GM21367 (cell line): ENCODE measurements around the gene SMIM9.
"Not testable (repeated sequence)": the region's sequence is repeated elsewhere in the genome, so short reads cannot be mapped to it uniquely, and the experiment has no call there.

ENCODE experiments used
- ATAC-seq: cut with Tn5 transposase; IDR thresholded peaks from one replicate; pipeline ENCODE4 v1.9.1; 2021; ENCODE audit not compliant: unreplicated experiment

SMIM9 gene

DNA sequence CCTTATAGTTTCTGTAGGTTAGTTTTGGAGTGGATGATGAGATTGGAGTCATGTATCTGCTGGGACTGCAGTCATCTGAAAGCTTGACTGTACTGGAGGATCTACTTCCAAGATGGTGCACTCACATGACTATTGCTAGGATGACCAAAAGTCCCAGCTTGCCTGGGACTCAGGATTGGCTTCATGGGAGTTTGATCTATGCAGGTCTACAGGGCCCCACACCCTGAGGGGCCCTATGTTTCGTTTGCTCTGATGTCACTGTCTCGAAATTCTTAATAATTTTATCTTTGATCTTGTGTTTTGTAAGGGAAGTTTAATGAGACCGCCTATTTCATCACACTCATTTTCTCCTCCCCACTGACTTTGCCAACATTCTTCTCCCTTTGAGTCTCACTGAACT lies at the start of gene SMIM9:
TSS of gene SMIM9 (minus strand) at position 101 of the 400 bp plus-strand sequence. CDS start 3,806 bp downstream, outside the sequence.
- ATAC-seq, result no peak

DNA sequence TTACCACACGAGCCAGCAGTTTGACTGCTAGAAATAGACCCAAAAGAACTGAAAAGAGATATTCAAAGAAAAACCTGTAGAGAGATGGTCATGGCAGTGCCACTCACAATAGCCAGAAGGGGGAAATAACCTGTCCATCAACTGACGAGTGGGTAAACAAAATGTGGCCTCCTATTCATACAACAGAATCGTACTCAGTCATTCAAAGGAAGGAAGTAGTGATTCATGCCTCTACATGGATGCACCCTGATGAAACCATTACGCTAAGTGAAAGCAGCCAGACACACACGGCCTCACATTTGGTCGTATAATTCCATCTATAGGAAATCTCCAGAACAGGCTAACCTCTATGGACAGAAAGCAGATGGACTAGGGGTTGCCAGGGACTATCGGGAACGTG lies 49.6 kb upstream of the SMIM9 start:
- not testable (repeated sequence) for ATAC-seq

GRCh38 chrX:154873329-154873728 lies 38.9 kb upstream of the SMIM9 start:
- ATAC-seq, result no peak

GRCh38 chrX:154868522-154868921 lies 34.1 kb upstream of the SMIM9 start:
- ATAC-seq, result not testable (repeated sequence)

DNA sequence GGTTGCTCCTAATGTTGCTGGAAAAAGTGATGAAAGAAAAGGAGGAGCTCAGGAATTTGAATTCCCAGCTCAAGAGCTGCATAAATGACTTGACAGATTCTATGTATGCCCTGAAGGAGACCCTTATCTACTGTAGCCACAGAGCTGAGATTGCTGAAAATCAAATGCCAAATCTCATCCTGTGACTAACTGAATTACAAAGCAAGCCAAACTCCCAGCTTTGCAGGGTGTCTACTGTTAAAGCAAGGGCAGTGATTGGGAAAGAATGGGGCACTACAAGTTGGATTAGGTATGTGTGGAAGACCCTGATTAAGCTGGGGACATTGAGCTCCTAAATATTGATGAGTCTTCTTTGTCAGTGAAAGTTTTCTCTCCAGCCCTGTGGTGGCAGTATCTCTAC lies 20.8 kb upstream of the SMIM9 start:
- ATAC-seq, result no peak

DNA sequence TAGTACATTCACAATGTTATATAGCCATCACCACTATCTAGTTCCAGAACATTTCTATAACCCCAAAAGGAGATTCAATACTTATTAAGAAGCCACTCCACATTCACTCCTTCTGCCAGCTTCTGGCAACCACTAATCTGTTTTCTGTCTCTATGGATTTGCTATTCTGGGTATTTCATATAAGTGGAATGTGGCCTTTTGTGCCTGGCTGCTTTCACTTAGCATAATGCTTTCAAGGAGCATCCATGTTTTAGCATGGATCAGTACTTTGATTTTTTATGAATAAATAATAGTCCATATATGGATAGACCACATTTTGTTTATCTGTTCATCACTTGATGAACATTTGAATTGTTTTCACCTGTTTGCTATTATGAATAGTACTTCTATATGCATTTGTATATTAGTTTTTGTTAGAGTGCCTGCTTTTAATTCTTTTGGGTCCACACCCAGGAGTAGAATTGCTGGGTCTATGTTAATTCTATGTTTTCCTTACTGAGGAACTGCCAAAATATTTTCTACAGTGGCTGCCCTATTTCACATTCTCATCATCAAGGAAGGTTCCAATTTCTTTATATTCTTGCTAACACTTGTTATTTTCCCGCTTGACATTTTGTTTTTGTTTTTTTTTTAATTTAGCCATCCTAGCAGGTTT lies 16.6 kb upstream of the SMIM9 start:
- ATAC-seq, result no peak

DNA sequence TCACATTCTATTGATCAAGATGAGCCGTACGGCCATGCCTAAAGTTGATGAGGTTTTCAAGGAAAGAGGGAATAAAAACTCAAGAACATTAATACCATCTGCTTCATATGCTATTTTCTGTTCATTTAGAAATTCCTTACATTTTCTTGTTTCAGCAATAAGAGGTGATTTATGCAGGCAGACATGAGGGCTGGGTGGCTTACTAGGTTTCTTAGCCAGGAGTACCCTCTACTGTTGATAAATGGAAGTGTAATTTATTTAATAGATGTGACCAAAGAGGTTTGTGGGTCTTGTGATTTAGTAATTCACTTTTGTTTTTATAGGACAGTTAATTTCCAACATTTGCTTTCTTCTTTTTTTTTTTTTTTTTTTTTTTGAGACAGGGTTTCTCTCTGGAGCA lies 6.4 kb upstream of the SMIM9 start:
- no peak for ATAC-seq

- ATAC-seq, result no peak
Measured at GRCh38 chrX:154836163-154836562, 1.7 kb upstream of the SMIM9 start.

DNA sequence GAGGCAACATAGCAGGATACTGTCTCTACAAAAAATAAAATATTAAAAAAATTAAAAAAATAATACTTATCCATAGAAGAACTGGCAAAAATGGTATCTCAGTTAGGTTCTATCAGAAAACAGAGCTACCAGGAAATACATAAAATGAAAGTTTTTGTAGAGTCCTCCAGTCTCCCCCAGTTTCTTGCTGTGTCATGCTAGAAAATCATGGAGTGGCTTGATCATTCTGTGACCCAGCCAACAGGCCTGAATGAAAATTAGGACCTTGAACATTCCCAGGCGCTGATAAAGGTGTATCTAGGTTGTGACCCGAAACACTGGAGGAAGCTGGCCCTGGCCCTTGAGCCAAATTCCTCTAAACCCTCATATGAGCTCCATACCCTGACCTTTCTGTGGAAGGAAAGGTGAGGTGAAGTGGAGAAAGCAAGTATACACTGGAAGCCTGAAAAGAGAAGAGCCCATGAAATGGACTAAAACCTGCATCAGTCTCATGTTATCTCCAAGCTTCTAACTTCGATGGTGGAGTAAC lies 652 bp downstream of the SMIM9 start:
- no peak for ATAC-seq

DNA sequence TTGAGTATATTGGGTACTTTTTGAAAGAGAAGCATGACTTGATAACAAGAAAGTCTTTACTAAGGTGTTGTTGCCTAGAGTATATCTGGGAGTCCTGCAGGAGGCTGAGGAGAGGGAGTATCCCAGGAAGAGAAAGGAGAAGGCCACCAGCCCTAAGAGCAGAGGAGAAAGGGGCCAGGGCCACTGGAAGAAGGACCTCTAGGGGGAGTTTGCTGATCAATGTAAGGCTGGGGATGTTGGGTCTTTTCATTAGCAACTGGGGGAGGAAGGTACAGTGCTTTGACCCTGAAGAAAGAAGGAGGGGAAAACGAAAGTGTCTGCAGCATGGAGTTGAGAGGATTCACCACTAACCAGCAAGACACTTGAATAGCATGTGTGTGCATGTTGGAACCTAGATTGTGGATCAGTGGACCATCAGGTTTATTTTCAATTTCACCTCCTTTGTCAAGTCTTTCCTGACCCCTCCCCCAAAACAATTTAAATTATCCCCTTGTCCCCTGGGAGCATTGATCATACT lies 4.5 kb downstream of the SMIM9 start:
- ATAC-seq, result no peak

DNA sequence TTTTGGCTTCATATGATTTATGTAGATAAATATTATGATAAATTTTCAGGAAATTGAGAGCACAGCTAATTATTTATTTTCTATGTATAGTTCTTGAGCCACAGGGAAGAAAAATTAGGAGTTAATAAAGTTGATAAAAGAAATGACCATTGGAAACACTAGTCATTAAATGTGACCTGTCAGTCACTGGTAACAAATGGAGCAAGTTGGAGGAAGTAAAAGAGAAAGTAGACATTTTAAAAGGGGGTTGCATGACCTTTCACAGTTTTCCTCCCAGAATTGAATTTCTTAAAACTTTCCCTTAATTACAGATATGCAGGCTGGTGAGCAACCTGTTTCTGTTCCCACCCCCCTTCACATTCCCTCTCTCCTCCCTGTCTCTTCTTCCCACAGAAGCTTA lies 5.3 kb downstream of the SMIM9 start:
- ATAC-seq, result no peak

- ATAC-seq, result no peak
Measured at GRCh38 chrX:154828016-154828408, 6.5 kb downstream of the SMIM9 start.

- peak; percentile 90 for ATAC-seq
Measured at GRCh38 chrX:154827194-154828015, 7.1 kb downstream of the SMIM9 start.

GRCh38 chrX:154825586-154825985 lies 8.9 kb downstream of the SMIM9 start:
- not testable (repeated sequence) for ATAC-seq

GRCh38 chrX:154824638-154825037 lies 9.8 kb downstream of the SMIM9 start:
- ATAC-seq, result no peak

DNA sequence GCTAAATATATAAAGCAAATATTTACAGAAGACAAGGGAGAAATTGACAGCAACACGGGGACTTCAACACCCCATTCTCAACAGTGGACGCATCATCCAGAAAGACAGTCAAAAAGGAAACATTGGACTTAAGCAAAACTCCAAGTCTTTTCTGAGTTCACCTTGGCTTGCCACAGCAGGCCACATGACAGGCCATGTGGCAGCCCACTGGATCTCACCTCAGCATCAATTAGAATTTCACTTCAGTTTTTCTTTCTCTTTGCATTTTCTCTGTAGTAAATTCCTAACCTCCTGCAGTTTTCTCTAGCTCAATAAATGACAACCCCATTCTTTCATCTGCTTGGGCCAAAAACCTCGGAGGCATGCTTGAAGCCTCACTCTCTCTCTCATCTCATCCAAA lies 12.4 kb downstream of the SMIM9 start:
- no peak for ATAC-seq

- no peak for ATAC-seq
Measured at GRCh38 chrX:154821523-154821922, 12.9 kb downstream of the SMIM9 start.

- no peak for ATAC-seq
Measured at GRCh38 chrX:154819771-154820341, 14.6 kb downstream of the SMIM9 start.

- no peak for ATAC-seq
Measured at GRCh38 chrX:154818916-154819770, 15.3 kb downstream of the SMIM9 start.

DNA sequence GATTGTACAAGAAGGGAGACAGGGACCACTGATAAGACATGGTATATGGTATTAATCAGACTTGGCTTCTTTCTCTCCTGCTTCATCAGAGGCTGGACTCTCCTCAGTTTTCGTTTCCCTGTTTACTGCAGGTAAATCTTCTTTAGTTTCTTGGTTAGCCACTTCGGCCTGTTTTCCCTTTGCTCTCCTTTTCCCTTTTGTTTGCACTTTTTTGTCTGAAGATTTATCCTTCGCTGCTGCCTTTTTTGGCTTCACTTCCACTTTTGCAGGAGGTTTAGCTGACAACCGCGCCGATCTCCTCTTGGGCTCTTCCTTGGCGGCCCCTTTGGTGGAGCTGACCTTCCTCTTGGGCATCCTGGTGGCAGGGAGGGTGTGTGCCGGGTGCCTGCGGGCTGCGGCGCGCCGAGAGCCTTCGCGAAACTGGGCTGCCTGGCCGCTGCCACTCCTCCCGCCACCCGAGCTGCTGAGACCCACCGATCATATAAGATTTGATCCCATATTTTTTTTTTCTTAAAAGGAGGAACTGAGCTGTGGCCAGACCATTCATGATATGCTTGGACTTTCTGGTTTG lies 17.3 kb downstream of the SMIM9 start:
- not testable (repeated sequence) for ATAC-seq
